ENCODE data around the gene C1QTNF8. TPM values are rescaled to one million over a fixed set of nuclear protein-coding genes. Genes with fewer than 3 reads are reported as not detected.

Gene C1QTNF8
- total RNA-seq, 2 donors from 2014 or later: 0.34 TPM; not detected in 1

DNA sequence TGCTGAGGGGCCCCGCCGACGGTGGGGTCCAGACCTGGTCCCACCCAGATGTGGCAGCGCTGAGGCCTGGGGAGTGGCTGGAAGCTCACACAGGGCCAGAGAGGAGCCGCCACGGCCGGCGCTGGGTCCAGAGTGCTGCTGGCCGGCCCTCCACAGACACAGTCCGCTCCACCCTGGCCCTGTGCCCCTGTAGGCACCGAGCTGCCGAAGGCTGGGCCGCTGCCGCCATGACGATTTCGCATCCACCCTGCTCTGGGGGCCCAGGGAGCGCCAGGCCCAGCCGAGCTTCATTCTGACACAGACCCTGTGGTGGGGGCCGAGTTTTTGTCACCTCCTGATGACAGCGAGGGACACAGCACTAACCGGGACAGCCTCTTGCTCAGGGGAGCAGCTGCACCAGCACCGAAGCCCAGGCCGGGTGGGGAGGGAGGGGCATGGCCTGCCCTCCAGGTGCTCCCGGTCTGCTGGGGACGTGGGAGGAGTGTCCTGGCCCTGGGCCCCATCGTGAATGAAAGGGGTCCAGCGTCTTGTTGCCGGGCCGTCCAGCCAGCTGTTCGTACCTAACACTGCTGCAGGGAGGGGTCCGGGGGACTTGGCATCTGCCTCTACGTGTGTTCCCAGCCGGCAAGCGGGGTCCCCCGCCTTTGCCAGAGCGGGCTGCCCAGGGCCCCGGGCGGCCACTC lies 50.6 kb downstream of the C1QTNF8 start:
- Histone ChIP-seq H3K36me3 (no peaks in the 10 kb centered on the region), H3K4me3 (no peak overlapping the region), H3K27ac (no peak overlapping the region), H3K9me3 (no peaks in the 10 kb centered on the region), H3K27me3 (replicated peaks; ENCODE audit: insufficient read depth) (peaks cover 37% of the 10 kb centered on the region), H3K4me1 (replicated peaks) (no peaks in the 10 kb centered on the region)
- intact Hi-C loops (cut with DNase I): no loop called here
- TF ChIP-seq, protein P1, sequence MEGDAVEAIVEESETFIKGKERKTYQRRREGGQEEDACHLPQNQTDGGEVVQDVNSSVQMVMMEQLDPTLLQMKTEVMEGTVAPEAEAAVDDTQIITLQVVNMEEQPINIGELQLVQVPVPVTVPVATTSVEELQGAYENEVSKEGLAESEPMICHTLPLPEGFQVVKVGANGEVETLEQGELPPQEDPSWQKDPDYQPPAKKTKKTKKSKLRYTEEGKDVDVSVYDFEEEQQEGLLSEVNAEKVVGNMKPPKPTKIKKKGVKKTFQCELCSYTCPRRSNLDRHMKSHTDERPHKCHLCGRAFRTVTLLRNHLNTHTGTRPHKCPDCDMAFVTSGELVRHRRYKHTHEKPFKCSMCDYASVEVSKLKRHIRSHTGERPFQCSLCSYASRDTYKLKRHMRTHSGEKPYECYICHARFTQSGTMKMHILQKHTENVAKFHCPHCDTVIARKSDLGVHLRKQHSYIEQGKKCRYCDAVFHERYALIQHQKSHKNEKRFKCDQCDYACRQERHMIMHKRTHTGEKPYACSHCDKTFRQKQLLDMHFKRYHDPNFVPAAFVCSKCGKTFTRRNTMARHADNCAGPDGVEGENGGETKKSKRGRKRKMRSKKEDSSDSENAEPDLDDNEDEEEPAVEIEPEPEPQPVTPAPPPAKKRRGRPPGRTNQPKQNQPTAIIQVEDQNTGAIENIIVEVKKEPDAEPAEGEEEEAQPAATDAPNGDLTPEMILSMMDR (IDR thresholded peaks at IDR 0.05): no peak
- TF ChIP-seq POLR2A (IDR thresholded peaks at IDR 0.05) (no peak), POLR2AphosphoS5 (IDR thresholded peaks at IDR 0.05) (no peak)
- 25% methylated on average over 36 of the region's 38 CpGs for WGBS
- DNase-seq (ENCODE audit: low spot score): no peak

DNA sequence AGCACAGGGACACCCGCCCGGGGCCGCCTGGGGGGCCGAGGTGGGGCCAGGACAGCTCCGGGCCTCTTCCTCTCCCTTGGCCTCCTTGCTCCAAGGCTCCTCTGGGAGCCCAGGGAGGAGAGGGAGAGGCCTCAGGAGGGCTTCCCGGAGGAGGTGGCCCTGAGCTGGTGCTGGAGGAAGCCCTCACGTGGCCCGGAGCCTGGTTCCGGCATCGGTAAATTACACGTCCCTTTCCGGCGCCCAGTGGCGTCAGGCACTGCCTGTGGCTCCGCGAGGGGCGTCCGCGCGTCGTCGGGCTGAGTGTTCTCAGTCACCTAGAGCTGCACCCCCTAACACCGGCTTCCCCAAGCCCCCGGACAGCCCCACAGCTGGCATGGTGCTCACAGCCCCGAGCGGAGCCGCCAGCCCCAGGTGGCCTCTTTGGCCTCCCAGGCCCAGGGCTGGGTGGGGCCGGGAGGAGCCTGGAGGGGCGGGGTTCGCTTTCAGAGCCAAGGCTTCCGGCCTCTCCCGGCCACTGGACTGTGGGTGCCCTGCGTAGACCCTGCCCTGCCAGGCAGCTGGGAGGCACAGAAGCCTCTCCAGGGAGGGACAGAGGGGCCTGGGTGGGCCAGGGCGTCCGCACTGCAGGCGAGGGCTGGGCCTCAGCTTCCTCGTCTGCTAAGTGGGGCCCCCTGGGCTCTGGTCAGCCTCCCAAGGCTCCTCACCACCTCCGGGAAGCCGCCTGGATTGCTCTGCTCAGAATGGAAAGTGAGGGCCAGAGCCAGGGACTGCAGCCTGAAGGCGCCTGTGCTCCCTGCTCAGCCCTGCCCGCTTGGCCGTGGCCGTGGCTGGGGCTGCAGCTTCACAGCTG lies 51.4 kb downstream of the C1QTNF8 start:
- H3K27me3 ChIP-seq (replicated peaks; ENCODE audit: insufficient read depth): peaks cover 37% of the 10 kb centered on the region

DNA sequence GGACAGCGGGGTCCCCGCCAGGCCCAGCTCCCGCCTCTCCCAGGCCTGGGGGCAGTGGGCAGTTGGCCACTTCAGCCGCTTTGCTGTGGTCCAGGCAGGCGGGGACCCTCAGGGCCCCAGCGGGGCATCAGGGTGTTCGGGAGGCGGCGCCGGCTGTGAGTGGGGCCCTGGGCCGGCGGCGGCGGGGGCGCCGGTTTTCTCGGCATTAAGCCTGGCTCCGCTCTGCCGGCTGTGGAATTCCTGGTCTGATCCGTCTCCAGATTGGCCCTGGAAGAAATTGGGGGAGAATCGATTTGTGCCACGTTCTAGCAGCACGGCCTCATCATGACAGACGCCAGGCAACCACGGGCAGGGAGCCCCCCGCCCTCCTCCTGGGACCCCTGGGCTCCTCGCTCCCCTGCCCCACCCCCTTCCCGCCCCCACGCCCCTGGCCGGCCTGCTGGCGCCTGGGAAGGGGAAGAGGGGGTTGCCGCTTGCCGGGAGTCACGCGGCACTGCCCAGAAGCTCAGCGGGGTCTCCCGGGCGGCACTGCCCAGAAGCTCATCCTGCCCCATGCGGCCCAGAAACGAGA lies 52.1 kb downstream of the C1QTNF8 start:
- Histone ChIP-seq H3K4me1 (replicated peaks) (no peaks in the 10 kb centered on the region), H3K36me3 (no peaks in the 10 kb centered on the region), H3K27me3 (replicated peaks; ENCODE audit: insufficient read depth) (peaks cover 37% of the 10 kb centered on the region), H3K9me3 (no peaks in the 10 kb centered on the region), H3K27ac (no peak overlapping the region), H3K4me3 (no peak overlapping the region)
- intact Hi-C loops (cut with DNase I): no loop called here
- TF ChIP-seq POLR2A (IDR thresholded peaks at IDR 0.05): no peak
- TF ChIP-seq, protein P1 (IDR thresholded peaks at IDR 0.05): no peak
- no peak for TF ChIP-seq POLR2AphosphoS5 (IDR thresholded peaks at IDR 0.05)
- no peak for DNase-seq (ENCODE audit: low spot score)
- 22% methylated on average over 37 of the region's 40 CpGs for WGBS

More for the DNA sequence above, 51.4 kb downstream of the C1QTNF8 start:
- intact Hi-C loops (cut with DNase I): no loop called here
- no peaks in the 10 kb centered on the region for H3K4me1 ChIP-seq (replicated peaks)
- no peaks in the 10 kb centered on the region for H3K9me3 ChIP-seq
- WGBS: 56% methylated on average over 24 of the region's 43 CpGs
- H3K27ac ChIP-seq: no peak overlapping the region
- TF ChIP-seq, protein P1 (IDR thresholded peaks at IDR 0.05): no peak
- TF ChIP-seq POLR2A (IDR thresholded peaks at IDR 0.05): no peak
- TF ChIP-seq POLR2AphosphoS5 (IDR thresholded peaks at IDR 0.05): no peak
- H3K36me3 ChIP-seq: no peaks in the 10 kb centered on the region
- H3K4me3 ChIP-seq: no peak overlapping the region
- no peak for DNase-seq (ENCODE audit: low spot score)

DNA sequence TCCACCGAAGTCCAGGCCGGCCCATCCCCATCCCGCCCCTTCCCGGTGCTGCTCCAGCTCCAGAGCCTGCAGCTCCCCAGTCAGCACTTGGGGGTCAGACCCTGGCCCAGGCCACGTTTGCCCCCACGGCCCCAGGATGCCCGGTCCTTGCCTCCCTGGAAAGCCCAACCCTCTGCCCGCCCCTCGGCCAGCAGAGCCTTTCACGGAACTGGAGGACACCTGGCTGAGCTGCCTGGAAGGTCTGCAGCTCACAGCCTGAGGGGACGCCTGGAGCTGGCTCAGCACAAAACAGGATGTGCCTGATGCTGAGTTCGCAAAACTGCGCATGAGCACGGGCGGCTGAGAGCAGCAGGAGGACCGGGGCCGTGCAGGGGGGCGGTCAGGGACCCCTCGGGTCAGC lies 53.2 kb downstream of the C1QTNF8 start:
- WGBS: 35% methylated on average over 13 of the region's 19 CpGs
- TF ChIP-seq, protein P1 (IDR thresholded peaks at IDR 0.05): no peak
- TF ChIP-seq POLR2A (IDR thresholded peaks at IDR 0.05) (no peak), POLR2AphosphoS5 (IDR thresholded peaks at IDR 0.05) (no peak)
- Histone ChIP-seq H3K4me1 (replicated peaks) (no peaks in the 10 kb centered on the region), H3K4me3 (no peak overlapping the region), H3K36me3 (no peaks in the 10 kb centered on the region), H3K27ac (no peak overlapping the region), H3K9me3 (no peaks in the 10 kb centered on the region), H3K27me3 (replicated peaks; ENCODE audit: insufficient read depth) (peaks cover 35% of the 10 kb centered on the region)
- intact Hi-C loops (cut with DNase I): no loop called here
- DNase-seq (ENCODE audit: low spot score): no peak

Measured in prostate gland (tissue), 2 donors.